B cell (primary cell): ENCODE data around the gene PRLR. TPM values are rescaled to one million over a fixed set of nuclear protein-coding genes. Genes with fewer than 3 reads are reported as not detected.
"Not testable (repeated sequence)": the region's sequence is repeated elsewhere in the genome, so short reads cannot be mapped to it uniquely, and the experiment has no call there.

Source experiments
- ATAC-seq: fragments of 200-7000 bp; cut with Tn5 transposase; one replicate; pipeline ENCODE4 v1.10.0; 2021; ENCODE audit warnings: low read depth, mild to moderate bottlenecking, moderate number of reproducible peaks, moderate library complexity
- CTCF ChIA-PET: fragments of 350-600 bp; sonication (Branson Sonifier 250); formaldehyde crosslinking; loops from one replicate; lab custom pipeline; 2021; ENCODE audit warnings: antibody characterized with exemption, inconsistent platforms; lab: Charles Lee
- POLR2A ChIA-PET: fragments of 350-600 bp; sonication (Branson Sonifier 250); formaldehyde crosslinking; loops from one replicate; lab custom pipeline; 2021; ENCODE audit warnings: antibody characterized with exemption; lab: Charles Lee
- DNase-seq: peaks from one replicate; pipeline ENCODE4 v3.0.0; 2013
- H2AFZ ChIP-seq: 2 replicates; pipeline ENCODE4 v1.6.1; 2012; ENCODE audit warnings: mild to moderate bottlenecking, low read depth, low read length; ENCODE audit not compliant: insufficient read depth, poor library complexity, severe bottlenecking
- H3K27ac ChIP-seq, 2 donors: 1 replicate in 1 of 2; 2 replicates in 1 of 2; pipeline ENCODE4 v1.5.1; 2012 to 2013; ENCODE audit warnings: low read length in 2 of 2, mild to moderate bottlenecking in 2 of 2, moderate library complexity in 1 of 2
- H3K27me3 ChIP-seq, 4 experiments: fragments of 200-600 bp in 1 of 4; sonication (generic) in 1 of 4; replicated peaks in 1 of 4; 1 replicate in 2 of 4; 2 replicates in 2 of 4; pipeline versions ENCODE4 v1.6.1 to v1.7.0; 2013 to 2016; ENCODE audit warnings: low read length in 3 of 4, mild to moderate bottlenecking in 2 of 4, mixed read lengths in 1 of 4, moderate library complexity in 1 of 4; ENCODE audit not compliant: insufficient read depth in 4 of 4, control insufficient read depth in 3 of 4; ENCODE audit errors: control extremely low read depth in 1 of 4
- H3K36me3 ChIP-seq, 2 experiments: replicated peaks in 1 of 2; 1 replicate in 1 of 2; 2 replicates in 1 of 2; pipeline versions ENCODE4 v1.6.1 to v1.7.1; 2013; ENCODE audit warnings: low read length in 1 of 2; ENCODE audit not compliant: insufficient read depth in 2 of 2, control insufficient read depth in 1 of 2; ENCODE audit errors: control extremely low read depth in 1 of 2, extremely low read depth in 1 of 2
- H3K4me1 ChIP-seq, 2 donors: fragments of 200-600 bp in 1 of 2; sonication (generic) in 1 of 2; 1 replicate in 1 of 2; 2 replicates in 1 of 2; pipeline versions ENCODE4 v1.5.1 to v1.6.1; 2013 to 2017; ENCODE audit warnings: low read length in 2 of 2; ENCODE audit not compliant: control insufficient read depth in 2 of 2, insufficient read depth in 2 of 2
- H3K4me2 ChIP-seq: replicated peaks from 2 replicates; pipeline ENCODE3; 2012; ENCODE audit warnings: mild to moderate bottlenecking, low read depth, low read length; ENCODE audit not compliant: poor library complexity, severe bottlenecking
- H3K4me3 ChIP-seq, 5 experiments: fragments of 200-600 bp in 1 of 5; sonication (generic) in 1 of 5; 1 replicate in 3 of 5; 2 replicates in 2 of 5; pipeline versions ENCODE4 v1.5.1 to v1.7.0; 2011 to 2016; ENCODE audit warnings: low read length in 4 of 5, mild to moderate bottlenecking in 4 of 5, low read depth in 2 of 5, control low read depth in 1 of 5, moderate library complexity in 1 of 5; ENCODE audit not compliant: insufficient read depth in 1 of 5; ENCODE audit errors: control extremely low read depth in 1 of 5, extremely low read depth in 1 of 5
- H3K79me2 ChIP-seq: fragments of 200-600 bp; sonication (generic); one replicate; pipeline ENCODE4 v1.6.0; 2016; ENCODE audit warnings: low read length; ENCODE audit not compliant: control insufficient read depth, insufficient read depth
- H3K9ac ChIP-seq: fragments of 200-600 bp; sonication (generic); 2 replicates; pipeline ENCODE4 v1.6.1; 2017; ENCODE audit warnings: mild to moderate bottlenecking, low read length, moderate library complexity
- H3K9me3 ChIP-seq, 3 donors: one replicate each; pipeline versions ENCODE4 v1.6.1 to v1.7.1; 2013; ENCODE audit warnings: low read length in 2 of 3; ENCODE audit not compliant: control insufficient read depth in 2 of 3, insufficient read depth in 1 of 3; ENCODE audit errors: control extremely low read depth in 1 of 3
- H4K20me1 ChIP-seq: 2 replicates; pipeline ENCODE4 v1.6.0; 2012; ENCODE audit warnings: mild to moderate bottlenecking, low read length; ENCODE audit not compliant: insufficient read depth, control insufficient read depth, poor library complexity, severe bottlenecking
- H3K27ac Mint-ChIP-seq: one replicate; pipeline ENCODE4 v1.8.0; 2021; ENCODE audit warnings: mixed read lengths
- H3K27me3 Mint-ChIP-seq: one replicate; pipeline ENCODE4 v1.8.0; 2021; ENCODE audit warnings: mixed read lengths
- H3K4me1 Mint-ChIP-seq: one replicate; pipeline ENCODE4 v1.8.0; 2021; ENCODE audit warnings: mixed read lengths
- H3K4me3 Mint-ChIP-seq: one replicate; pipeline ENCODE4 v1.8.0; 2021; ENCODE audit warnings: mixed read lengths
- H3K9me3 Mint-ChIP-seq: one replicate; pipeline ENCODE4 v1.8.0; 2022; ENCODE audit warnings: mixed read lengths; ENCODE audit not compliant: insufficient read depth
- EZH2 ChIP-seq: IDR thresholded peaks from 2 replicates; pipeline ENCODE4 v1.6.1; 2012; ENCODE audit warnings: borderline replicate concordance, low read depth, mild to moderate bottlenecking, moderate library complexity, low read length; ENCODE audit not compliant: insufficient read depth, poor library complexity, severe bottlenecking
- WGBS: methylation state at CpG from one replicate; pipeline ENCODE4 v1.1.5; 2013; ENCODE audit warnings: missing lambda C conversion rate; ENCODE audit not compliant: insufficient coverage; 5-methylcytosine and 5-hydroxymethylcytosine counted together
- intact Hi-C: fragments of 100-400 bp; cut with micrococcal nuclease; formaldehyde crosslinking; loops from one replicate; pipeline ENCODE4 v1.10.0; 2022
- polyA plus RNA-seq: library from polyadenylated mRNA; depleted of rRNA; stranded (reverse); fragments of >200 nt; gene quantifications from 2 replicates; pipeline ENCODE4 v1.2.3, GENCODE V29; 2012
- total RNA-seq, 2 donors: library from RNA; stranded (reverse); fragments of 120-200 nt in 1 of 2; gene quantifications; 1 replicate in 1 of 2; 2 replicates in 1 of 2; pipeline versions ENCODE4 v1.2.3 to v1.2.4, GENCODE V29; 2013 to 2022
- TF ChIP-seq, protein P1 (sequence below): fragments of 200-600 bp; IDR thresholded peaks from one replicate; pipeline ENCODE4 v1.8.0; 2022; ENCODE audit warnings: antibody characterized with exemption, mild to moderate bottlenecking

The PRLR gene
- total and polyA plus RNA-seq, 2 donors (not counting 1 experiment from before 2014, with no cell fraction given), result 0.39 TPM; not detected in 1

DNA sequence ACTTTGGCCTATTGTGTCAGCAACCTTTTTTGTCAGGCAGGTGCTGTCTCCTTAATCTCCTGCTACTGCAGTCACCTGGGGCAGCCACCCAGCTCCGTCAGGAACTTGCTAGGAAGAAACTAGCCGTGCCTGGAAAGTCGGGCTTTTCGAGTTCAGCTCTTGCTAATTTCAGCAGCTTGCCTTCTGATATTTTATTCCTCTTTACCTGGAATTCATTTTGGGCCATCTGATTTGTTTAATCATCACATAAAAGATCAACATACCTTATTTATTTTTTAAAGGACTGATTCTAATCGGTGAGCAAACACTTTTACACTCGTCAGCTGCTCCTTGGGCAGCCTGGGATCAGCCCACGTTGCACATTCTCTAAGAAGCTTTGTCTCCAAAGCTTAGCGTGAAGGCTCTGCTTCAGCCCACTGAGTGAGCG lies 42.2 kb downstream of the PRLR start:
- Histone ChIP-seq H3K9ac (no peak overlapping the region), H3K27ac (no peak overlapping the region), H4K20me1 (no peaks in the 10 kb centered on the region), H3K4me1 (peaks cover 1 to 3% of the 10 kb centered on the region in 2 donors), H3K79me2 (no peaks in the 10 kb centered on the region), H2AFZ (no peak overlapping the region), H3K27me3 (no peaks in the 10 kb centered on the region), H3K9me3 (no peaks in the 10 kb centered on the region), H3K4me3 (no peak overlapping the region), H3K36me3 (no peaks in the 10 kb centered on the region), H3K4me2 (no peak overlapping the region)
- 89% methylated on average over 7 of the region's 9 CpGs for WGBS
- Mint-ChIP-seq H3K9me3 (no peaks in the 10 kb centered on the region), H3K27ac (no peak overlapping the region), H3K4me3 (no peak overlapping the region), H3K4me1 (peaks cover 2% of the 10 kb centered on the region), H3K27me3 (peaks cover 7% of the 10 kb centered on the region)
- DNase-seq, result no peak
- ATAC-seq, result no peak
- intact Hi-C loops, result no loop called here
- TF ChIP-seq, protein P1, sequence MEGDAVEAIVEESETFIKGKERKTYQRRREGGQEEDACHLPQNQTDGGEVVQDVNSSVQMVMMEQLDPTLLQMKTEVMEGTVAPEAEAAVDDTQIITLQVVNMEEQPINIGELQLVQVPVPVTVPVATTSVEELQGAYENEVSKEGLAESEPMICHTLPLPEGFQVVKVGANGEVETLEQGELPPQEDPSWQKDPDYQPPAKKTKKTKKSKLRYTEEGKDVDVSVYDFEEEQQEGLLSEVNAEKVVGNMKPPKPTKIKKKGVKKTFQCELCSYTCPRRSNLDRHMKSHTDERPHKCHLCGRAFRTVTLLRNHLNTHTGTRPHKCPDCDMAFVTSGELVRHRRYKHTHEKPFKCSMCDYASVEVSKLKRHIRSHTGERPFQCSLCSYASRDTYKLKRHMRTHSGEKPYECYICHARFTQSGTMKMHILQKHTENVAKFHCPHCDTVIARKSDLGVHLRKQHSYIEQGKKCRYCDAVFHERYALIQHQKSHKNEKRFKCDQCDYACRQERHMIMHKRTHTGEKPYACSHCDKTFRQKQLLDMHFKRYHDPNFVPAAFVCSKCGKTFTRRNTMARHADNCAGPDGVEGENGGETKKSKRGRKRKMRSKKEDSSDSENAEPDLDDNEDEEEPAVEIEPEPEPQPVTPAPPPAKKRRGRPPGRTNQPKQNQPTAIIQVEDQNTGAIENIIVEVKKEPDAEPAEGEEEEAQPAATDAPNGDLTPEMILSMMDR, result no peak
- TF ChIP-seq EZH2, result no peak
- POLR2A ChIA-PET, result no interaction called here
- CTCF ChIA-PET, result interaction anchor here (1.3 kb wide), 1 partner anchor 11 kb away, joined by 3 read pairs; no protein-coding TSS in a partner anchor

GRCh38 chr5:35187621-35188020 lies 42.7 kb downstream of the PRLR start:
- POLR2A ChIA-PET, result not testable (repeated sequence)

More at GRCh38 chr5:35187621-35188020, 42.7 kb downstream of the PRLR start:
- ATAC-seq, H3K27me3 Mint-ChIP-seq, H3K27ac Mint-ChIP-seq, DNase-seq, H3K36me3 ChIP-seq, H3K4me1 ChIP-seq, H2AFZ ChIP-seq, H3K79me2 ChIP-seq, H3K4me3 Mint-ChIP-seq, H3K9me3 Mint-ChIP-seq, H3K27me3 ChIP-seq, H3K9ac ChIP-seq, H3K9me3 ChIP-seq, H4K20me1 ChIP-seq, H3K4me3 ChIP-seq, H3K27ac ChIP-seq, H3K4me1 Mint-ChIP-seq, intact Hi-C loops, H3K4me2 ChIP-seq: not testable (repeated sequence)
- CTCF ChIA-PET, result interaction anchor here (1.3 kb wide), 1 partner anchor 11 kb away, joined by 3 read pairs; no protein-coding TSS in a partner anchor
- 91% methylated on average over 2 of the region's 3 CpGs for WGBS
